A673 (cell line): ENCODE measurements around the gene PRXL2A. TPM values are rescaled to one million over a fixed set of nuclear protein-coding genes. Genes with fewer than 3 reads are reported as not detected.
"Not testable (repeated sequence)": the region's sequence is repeated elsewhere in the genome, so short reads cannot be mapped to it uniquely, and the experiment has no call there.

Experiments used
- Bru-seq: library from RNA; stranded (reverse); fragments of 400-500 nt; gene quantifications from one replicate; lab custom pipeline; 2021; lab: Mats Ljungman, UMichigan
- BruChase-seq, 2 experiments: library from RNA; stranded (reverse); fragments of 400-500 nt; gene quantifications; one replicate each; lab custom pipeline; 2021; lab: Mats Ljungman, UMichigan
- BruUV-seq: library from RNA; stranded (reverse); fragments of 400-500 nt; replicated peaks from 2 replicates; lab custom pipeline; 2021; lab: Mats Ljungman, UMichigan
- CTCF ChIA-PET: fragments of 300-600 bp; sonication (Branson Sonifier 250); formaldehyde crosslinking; loops from one replicate; lab custom pipeline; 2022; ENCODE audit warnings: antibody characterized with exemption; lab: Charles Lee
- POLR2A ChIA-PET: fragments of 300-600 bp; sonication (Branson Sonifier 250); formaldehyde crosslinking; loops from one replicate; lab custom pipeline; 2022; ENCODE audit warnings: antibody characterized with exemption; ENCODE audit not compliant: low non-redundant PET; lab: Charles Lee
- DNase-seq: peaks from one replicate; pipeline ENCODE4 v3.0.0-alpha.2; 2015; ENCODE audit warnings: low spot score
- H3K27ac ChIP-seq: fragments of 200-600 bp; sonication (generic); 2 replicates; pipeline ENCODE4 v1.5.1; 2016; ENCODE audit warnings: mixed run types, low read depth, mild to moderate bottlenecking, mixed read lengths, antibody characterized with exemption, low read length; ENCODE audit not compliant: poor library complexity, severe bottlenecking
- H3K27me3 ChIP-seq: fragments of 200-600 bp; sonication (generic); replicated peaks from 2 replicates; pipeline ENCODE4 v1.6.1; 2017; ENCODE audit warnings: mixed run types, low read depth, mild to moderate bottlenecking, mixed read lengths, antibody characterized with exemption, low read length; ENCODE audit not compliant: insufficient read depth, poor library complexity
- H3K36me3 ChIP-seq: fragments of 200-600 bp; sonication (generic); 2 replicates; pipeline ENCODE4 v1.6.1; 2016; ENCODE audit warnings: mixed run types, mild to moderate bottlenecking, mixed read lengths, antibody characterized with exemption, low read length; ENCODE audit not compliant: insufficient read depth, poor library complexity, severe bottlenecking
- H3K4me1 ChIP-seq: fragments of 200-600 bp; sonication (generic); 2 replicates; pipeline ENCODE4 v1.6.1; 2017; ENCODE audit warnings: mixed run types, mild to moderate bottlenecking, mixed read lengths, antibody characterized with exemption, low read length; ENCODE audit not compliant: insufficient read depth, poor library complexity, severe bottlenecking
- H3K4me3 ChIP-seq: fragments of 200-600 bp; sonication (generic); 2 replicates; pipeline ENCODE4 v1.5.1; 2016; ENCODE audit warnings: low read depth, mixed run types, mild to moderate bottlenecking, mixed read lengths, low read length; ENCODE audit not compliant: poor library complexity, severe bottlenecking
- H3K9me3 ChIP-seq: fragments of 200-600 bp; sonication (generic); 2 replicates; pipeline ENCODE4 v1.6.1; 2016; ENCODE audit warnings: mixed run types, low read depth, mild to moderate bottlenecking, mixed read lengths, antibody characterized with exemption, low read length; ENCODE audit not compliant: poor library complexity, severe bottlenecking
- EZH2 ChIP-seq: fragments of 200-600 bp; sonication (generic); IDR thresholded peaks from 2 replicates; pipeline ENCODE4 v1.6.1; 2017; ENCODE audit warnings: borderline replicate concordance, low read depth, mild to moderate bottlenecking, mixed read lengths, antibody characterized with exemption, low read length; ENCODE audit not compliant: poor library complexity, severe bottlenecking
- intact Hi-C: fragments of 100-400 bp; cut with micrococcal nuclease; formaldehyde crosslinking; loops from one replicate; pipeline ENCODE4 v1.10.0; 2022; ENCODE audit not compliant: unreplicated experiment
- long read RNA-seq: library from polyadenylated mRNA; stranded (forward); transcript quantifications from one replicate; pipeline ENCODE4 v2.0.0, GENCODE V29; 2022
- total RNA-seq: library from RNA; stranded (reverse); gene quantifications from 2 replicates; pipeline ENCODE4 v1.2.3, GENCODE V29; 2021
- TF ChIP-seq, protein P1 (sequence below): fragments of 300-800, 200-600 bp; sonication (generic); conservative IDR thresholded peaks from 2 replicates; pipeline ENCODE4 v1.5.1; 2017; ENCODE audit warnings: low read depth, mild to moderate bottlenecking, antibody characterized with exemption, low read length, moderate library complexity, mixed read lengths

Gene PRXL2A, protein sequence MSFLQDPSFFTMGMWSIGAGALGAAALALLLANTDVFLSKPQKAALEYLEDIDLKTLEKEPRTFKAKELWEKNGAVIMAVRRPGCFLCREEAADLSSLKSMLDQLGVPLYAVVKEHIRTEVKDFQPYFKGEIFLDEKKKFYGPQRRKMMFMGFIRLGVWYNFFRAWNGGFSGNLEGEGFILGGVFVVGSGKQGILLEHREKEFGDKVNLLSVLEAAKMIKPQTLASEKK
- total RNA-seq (98.7 and 100 TPM in 2 replicates), Bru-seq, nascent RNA (percentile 82 among the genes with signal in this experiment), BruChase-seq, experiment 1, labeled RNA remaining after a 2-hour chase (percentile 90 among the genes with signal in this experiment), BruChase-seq, experiment 2, labeled RNA remaining after a 6-hour chase (percentile 95 among the genes with signal in this experiment)
- long read RNA-seq, full-length matches to known transcripts = 154 of 187 reads
- long read RNA-seq, partial matches to known transcripts = 6 of 187 reads
- long read RNA-seq, other reads (novel, unspliced or antisense) = 27 of 187 reads

DNA sequence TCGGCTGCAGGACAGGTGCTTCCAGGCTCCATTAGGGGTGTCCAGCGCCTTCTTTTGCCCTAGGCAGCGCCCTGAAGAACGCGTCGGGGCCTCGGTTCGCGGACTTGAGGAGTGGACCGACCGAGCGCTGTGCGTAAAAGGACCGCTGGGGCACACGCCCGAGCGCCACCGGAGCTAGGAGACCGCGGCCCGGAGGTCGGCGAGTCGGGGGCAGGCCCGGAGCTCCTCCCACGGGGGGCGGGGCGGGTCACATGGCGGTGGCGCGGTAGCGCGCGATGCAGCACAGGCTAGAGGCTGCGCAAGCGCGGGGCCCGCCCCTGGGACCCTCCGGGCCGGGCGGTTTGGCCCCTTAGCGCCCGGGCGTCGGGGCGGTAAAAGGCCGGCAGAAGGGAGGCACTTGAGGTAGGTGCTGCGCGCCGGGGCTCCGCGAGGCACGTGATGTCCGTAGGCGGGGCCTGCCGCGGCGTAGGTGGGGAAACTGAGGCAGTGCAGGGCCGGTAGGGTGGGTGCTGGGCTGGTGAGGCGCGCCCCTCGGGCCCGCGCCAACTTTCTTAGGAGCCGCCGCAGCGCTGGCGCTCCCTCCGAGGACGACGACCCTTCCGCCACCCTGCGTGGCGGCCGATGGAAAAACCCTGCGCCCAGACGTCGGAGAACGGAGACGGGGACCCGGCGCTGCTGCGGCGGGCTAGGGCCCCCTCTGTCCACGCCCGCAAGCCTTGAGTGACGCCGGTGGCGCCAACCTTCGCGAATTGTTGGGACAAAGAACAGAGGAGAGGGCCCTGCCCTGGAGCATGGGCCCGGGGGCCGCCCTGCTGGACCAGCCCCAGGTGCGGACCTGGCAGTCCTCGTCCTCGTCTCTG, at the start of gene PRXL2A:
TSS of gene PRXL2A (plus strand) at position 310 of the 860 bp plus-strand sequence. CDS start 11,917 bp downstream, outside the sequence.
- ChIA-PET CTCF (interaction anchor here (0.5 to 0.7 kb wide), 2 partner anchors 24 to 30 kb away, joined by 4 read pairs; no protein-coding TSS in a partner anchor), POLR2A (no interaction called here)
- BruUV-seq = no TSS peak
- peaks cover 55% of the 10 kb centered on the region for H3K4me1 ChIP-seq
- TF ChIP-seq EZH2 = no peak
- TF ChIP-seq, protein P1, sequence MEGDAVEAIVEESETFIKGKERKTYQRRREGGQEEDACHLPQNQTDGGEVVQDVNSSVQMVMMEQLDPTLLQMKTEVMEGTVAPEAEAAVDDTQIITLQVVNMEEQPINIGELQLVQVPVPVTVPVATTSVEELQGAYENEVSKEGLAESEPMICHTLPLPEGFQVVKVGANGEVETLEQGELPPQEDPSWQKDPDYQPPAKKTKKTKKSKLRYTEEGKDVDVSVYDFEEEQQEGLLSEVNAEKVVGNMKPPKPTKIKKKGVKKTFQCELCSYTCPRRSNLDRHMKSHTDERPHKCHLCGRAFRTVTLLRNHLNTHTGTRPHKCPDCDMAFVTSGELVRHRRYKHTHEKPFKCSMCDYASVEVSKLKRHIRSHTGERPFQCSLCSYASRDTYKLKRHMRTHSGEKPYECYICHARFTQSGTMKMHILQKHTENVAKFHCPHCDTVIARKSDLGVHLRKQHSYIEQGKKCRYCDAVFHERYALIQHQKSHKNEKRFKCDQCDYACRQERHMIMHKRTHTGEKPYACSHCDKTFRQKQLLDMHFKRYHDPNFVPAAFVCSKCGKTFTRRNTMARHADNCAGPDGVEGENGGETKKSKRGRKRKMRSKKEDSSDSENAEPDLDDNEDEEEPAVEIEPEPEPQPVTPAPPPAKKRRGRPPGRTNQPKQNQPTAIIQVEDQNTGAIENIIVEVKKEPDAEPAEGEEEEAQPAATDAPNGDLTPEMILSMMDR = no peak
- intact Hi-C loops = no loop called here
- no peaks in the 10 kb centered on the region for H3K9me3 ChIP-seq
- no peaks in the 10 kb centered on the region for H3K27me3 ChIP-seq
- DNase-seq = peak; percentile 85
- no peaks in the 10 kb centered on the region for H3K36me3 ChIP-seq
- peak within 1 kb of the TSS; percentile 83 for H3K4me3 ChIP-seq
- H3K27ac ChIP-seq = peak within 1 kb of the TSS; percentile 73

DNA sequence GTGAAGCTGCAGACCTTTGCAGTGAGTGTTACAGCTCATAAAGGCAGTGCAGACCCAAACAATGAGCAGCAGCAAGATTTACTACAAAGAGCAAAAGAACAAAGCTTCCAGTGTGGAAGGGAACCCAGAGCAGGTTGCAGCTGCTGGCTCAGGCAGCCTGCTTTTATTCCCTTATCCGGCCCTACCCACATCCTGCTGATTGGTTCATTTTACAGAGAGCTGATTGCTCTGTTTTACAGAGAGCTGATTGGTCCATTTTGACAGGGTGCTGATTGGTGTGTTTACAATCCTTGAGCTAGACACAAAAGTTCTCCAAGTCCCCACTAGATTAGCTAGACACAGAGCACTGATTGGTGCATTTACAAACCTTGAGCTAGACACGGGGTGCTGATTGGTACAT, 49.4 kb upstream of the PRXL2A start:
- BruUV-seq, intact Hi-C loops, H3K27ac ChIP-seq, POLR2A ChIA-PET, H3K4me3 ChIP-seq, H3K36me3 ChIP-seq, DNase-seq, H3K4me1 ChIP-seq, H3K9me3 ChIP-seq, CTCF ChIA-PET: not testable (repeated sequence)
- H3K27me3 ChIP-seq = peaks cover 15% of the 10 kb centered on the region

DNA sequence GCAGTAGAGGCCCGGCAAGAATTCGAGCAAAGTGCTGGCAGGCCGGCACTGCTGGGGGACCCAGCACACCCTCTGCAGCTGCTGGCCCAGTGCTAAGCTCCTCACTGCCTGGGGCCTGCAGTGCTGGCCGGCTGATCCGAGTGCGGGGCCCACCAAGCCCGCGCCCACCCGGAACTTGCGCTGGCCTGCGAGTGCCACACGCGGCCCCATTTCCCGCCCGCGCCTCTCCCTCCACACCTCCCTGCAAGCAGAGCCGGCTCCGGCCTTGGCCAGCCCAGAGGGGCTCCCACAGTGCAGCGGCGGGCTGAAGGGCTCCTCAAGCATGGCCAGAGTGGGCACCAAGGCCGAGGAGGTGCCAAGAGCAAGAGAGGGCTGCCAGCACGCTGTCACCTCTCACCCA, 48.7 kb upstream of the PRXL2A start:
- no peak overlapping the region for H3K27ac ChIP-seq
- no peaks in the 10 kb centered on the region for H3K9me3 ChIP-seq
- intact Hi-C loops = no loop called here
- H3K4me1 ChIP-seq = peaks cover 3% of the 10 kb centered on the region
- CTCF ChIA-PET = no interaction called here
- BruUV-seq = no TSS peak
- no peaks in the 10 kb centered on the region for H3K36me3 ChIP-seq
- TF ChIP-seq EZH2 = no peak
- TF ChIP-seq, protein P1 = no peak
- DNase-seq = no peak
- no peak overlapping the region for H3K4me3 ChIP-seq
- POLR2A ChIA-PET = no interaction called here
- peaks cover 15% of the 10 kb centered on the region for H3K27me3 ChIP-seq
